GM12864 (cell line): ENCODE results near the gene ALKBH2.

Experiments
- DNase-seq: peaks from one replicate; pipeline ENCODE4 v3.0.0-alpha.2; 2011; ENCODE audit warnings: low read depth
- H3K4me3 ChIP-seq: 2 replicates; pipeline ENCODE4 v1.5.1; 2011; ENCODE audit warnings: mild to moderate bottlenecking, low read depth, low read length, control low read depth
- TF ChIP-seq, protein P1 (sequence below): IDR thresholded peaks from 2 replicates; pipeline ENCODE4 v1.5.1; 2011; ENCODE audit warnings: low read depth, mild to moderate bottlenecking, moderate library complexity, low read length, control low read depth, inconsistent platforms; ENCODE audit errors: missing control alignments

ALKBH2 gene

DNA sequence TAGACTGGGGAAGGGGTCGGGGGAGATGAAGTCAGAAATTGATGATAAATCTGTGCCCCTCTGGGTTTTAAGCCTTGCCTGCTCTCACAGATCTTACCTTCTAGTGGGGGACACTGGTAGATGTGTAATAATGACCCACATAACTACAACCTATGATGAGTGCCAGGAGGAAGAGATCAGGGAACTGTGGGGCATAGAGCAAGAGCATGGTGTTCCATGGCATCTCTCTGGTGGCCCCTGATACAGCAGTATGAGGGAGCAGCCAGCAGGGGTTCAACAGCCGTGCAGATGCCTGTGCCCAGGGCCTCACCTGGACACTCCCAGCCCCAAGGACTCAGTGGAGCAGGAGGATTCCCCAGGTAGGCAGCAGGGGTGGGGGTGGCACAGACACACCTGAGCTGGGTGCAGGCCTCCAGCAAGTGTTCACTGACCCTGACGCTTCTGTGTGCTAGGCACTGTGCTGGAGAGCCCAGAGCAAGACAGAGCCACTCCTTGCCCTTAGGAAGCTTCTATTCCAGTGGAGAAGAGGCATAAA is 28.1 kb upstream of the ALKBH2 start:
- no peak for DNase-seq
- TF ChIP-seq, protein P1, sequence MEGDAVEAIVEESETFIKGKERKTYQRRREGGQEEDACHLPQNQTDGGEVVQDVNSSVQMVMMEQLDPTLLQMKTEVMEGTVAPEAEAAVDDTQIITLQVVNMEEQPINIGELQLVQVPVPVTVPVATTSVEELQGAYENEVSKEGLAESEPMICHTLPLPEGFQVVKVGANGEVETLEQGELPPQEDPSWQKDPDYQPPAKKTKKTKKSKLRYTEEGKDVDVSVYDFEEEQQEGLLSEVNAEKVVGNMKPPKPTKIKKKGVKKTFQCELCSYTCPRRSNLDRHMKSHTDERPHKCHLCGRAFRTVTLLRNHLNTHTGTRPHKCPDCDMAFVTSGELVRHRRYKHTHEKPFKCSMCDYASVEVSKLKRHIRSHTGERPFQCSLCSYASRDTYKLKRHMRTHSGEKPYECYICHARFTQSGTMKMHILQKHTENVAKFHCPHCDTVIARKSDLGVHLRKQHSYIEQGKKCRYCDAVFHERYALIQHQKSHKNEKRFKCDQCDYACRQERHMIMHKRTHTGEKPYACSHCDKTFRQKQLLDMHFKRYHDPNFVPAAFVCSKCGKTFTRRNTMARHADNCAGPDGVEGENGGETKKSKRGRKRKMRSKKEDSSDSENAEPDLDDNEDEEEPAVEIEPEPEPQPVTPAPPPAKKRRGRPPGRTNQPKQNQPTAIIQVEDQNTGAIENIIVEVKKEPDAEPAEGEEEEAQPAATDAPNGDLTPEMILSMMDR, result no peak
- H3K4me3 ChIP-seq, result no peak overlapping the region

DNA sequence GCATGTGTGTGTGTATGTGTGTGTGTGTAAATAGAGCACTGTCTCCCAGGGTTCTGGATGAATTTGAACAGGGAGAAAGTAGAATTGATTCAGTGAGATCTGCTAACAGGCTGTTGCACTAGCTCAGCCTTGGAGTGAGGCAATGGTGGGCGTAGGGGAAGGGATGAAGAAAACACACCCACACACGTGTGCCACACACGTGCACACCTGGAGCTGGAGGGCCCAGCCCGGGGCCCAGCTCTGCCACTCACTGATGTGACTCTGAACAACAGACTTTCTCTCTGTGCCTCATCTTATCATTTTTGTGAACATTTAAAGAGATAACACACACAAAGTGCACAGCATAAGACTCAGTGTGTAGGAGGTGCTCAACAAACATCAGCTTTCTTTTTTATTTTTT is 27.3 kb upstream of the ALKBH2 start:
- no peak overlapping the region for H3K4me3 ChIP-seq
- TF ChIP-seq, protein P1, result no peak
- DNase-seq, result no peak

DNA sequence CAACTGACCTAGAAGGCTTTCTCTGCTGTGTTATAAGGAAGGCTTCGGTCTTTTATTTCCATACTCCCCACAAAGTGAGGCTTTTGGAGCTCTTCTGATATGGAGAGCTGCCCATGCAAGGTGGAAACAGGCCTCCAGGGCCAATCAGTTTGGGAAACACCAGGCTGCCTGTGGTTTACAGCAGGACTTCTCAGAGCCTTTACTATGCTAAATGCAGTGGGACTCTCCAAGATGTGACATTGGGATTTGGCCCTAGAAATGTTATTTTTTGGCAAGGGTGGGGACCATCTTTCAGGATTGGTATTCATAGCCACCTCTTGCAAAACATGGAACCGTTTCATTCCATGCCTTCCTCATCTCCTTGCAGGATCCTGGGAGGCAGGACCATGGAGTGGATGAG is 26.8 kb upstream of the ALKBH2 start:
- TF ChIP-seq, protein P1, result no peak

DNA sequence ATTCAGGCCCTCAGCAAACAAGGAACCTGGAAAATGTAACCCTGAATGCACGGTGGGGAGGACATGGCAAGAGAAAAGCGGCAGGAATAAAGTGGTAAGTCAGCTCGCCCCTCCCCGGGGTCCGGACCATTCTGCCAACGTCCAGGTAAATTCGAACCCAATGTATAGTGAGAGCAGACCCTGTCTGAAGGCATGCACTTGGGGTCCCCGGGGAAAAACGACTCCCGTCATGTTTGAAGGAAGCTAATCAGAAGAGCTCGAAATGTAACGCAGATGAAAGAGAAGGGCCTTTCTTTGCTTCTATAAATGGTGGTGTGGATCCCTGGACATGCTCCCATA is 23.3 kb upstream of the ALKBH2 start:
- DNase-seq, result no peak
- H3K4me3 ChIP-seq, result no peak overlapping the region
- TF ChIP-seq, protein P1, result no peak

More for the DNA sequence above, 26.8 kb upstream of the ALKBH2 start:
- no peak overlapping the region for H3K4me3 ChIP-seq
- no peak for DNase-seq

DNA sequence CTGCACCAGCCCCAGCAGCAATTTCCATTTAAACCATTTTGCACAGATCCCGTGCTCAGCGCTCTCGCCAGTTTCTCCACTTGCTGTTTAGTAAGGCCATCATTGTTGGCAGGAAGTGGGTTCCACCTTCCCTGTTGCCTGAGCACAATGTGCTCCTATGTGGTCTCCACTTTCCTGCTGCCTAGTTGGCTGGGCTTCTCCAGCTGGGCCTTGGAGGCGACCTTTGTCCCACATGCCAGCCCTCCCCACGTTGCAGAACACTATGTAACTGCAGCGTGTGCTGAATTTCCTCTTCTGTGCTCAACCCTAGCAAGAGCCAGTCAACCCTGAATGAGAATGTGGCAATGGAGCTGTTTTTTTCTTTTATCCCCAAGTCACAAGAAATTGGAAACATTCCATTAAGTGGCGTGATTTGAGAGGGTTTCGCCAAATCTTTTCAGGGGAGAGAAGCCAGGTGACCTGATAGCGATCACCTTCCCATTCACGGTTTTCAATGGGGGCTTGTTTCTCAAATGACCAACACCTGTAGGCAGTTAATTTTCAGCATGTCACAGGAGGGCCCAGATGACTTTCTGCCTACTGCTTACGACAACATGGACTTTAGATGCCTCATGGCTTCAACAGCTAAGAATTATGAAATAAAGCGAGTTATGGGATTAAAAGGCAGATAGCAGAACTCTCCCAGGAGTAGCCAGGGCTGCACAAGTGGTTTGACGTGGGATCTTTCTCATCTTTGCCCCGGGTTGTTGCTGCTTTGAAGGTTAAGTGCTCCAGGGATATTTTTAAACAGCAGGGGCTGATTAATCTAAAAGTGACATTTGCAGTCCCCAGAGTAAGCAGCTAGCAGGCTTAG is 22.7 kb upstream of the ALKBH2 start, which contains the start of gene ACACB:
Gene ACACB (plus strand): TSS at position 830 of the 853 bp plus-strand sequence. CDS start 22,819 bp downstream, outside the sequence.
- DNase-seq, result no peak
- TF ChIP-seq, protein P1, result no peak
- H3K4me3 ChIP-seq, result no peak within 1 kb of the TSS

DNA sequence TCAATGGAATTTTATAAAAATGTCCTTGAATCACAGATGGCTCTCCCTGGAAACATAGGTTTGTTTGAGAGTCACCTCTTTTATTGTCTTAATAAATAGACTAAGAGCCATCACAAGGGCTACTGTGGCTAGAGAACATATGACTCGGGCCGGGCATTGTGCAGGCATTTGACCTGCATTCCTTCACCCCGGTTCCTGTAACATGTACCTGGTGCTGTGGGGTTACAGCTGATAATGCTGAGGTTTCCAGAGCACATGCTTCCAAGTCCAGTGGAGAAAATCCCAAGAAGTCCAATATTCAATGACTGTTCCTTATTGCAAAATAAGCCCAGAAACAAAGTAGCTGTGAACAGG is 22.1 kb upstream of the ALKBH2 start:
- DNase-seq, result no peak
- no peak overlapping the region for H3K4me3 ChIP-seq
- TF ChIP-seq, protein P1, result no peak

DNA sequence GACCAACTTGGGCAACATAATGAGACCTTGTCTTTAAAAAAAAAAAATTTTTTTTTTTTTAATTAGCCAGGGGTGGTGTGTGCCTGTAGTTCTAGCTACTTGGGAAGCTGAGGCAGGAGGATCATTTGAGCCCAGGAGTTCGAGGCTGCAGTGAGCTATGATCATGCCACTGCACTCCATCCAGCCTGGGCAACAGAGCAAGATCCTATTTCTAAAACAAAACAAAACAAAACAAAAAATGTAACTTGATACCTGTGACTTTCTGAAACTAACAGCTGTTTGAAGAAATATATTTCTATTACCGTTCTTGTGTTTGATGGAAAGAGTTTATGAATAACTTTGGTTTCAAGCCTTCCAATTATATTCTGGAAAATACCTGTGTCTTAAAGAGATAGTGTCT is 21.4 kb upstream of the ALKBH2 start:
- TF ChIP-seq, protein P1, result no peak
- no peak for DNase-seq
- no peak overlapping the region for H3K4me3 ChIP-seq
